CD14-positive monocyte (primary cell): Measurements from ENCODE around the gene TNFSF9. TPM values are rescaled to one million over a fixed set of nuclear protein-coding genes. Genes with fewer than 3 reads are reported as not detected.

ENCODE experiments used
- DNase-seq, 3 donors: peaks; one replicate each; pipeline ENCODE4 v3.0.0-alpha.2; 2011 to 2022
- H2AFZ ChIP-seq: 2 replicates; pipeline ENCODE4 v1.6.0; 2012; ENCODE audit warnings: mild to moderate bottlenecking, low read depth, low read length, inconsistent platforms; ENCODE audit not compliant: insufficient read depth, poor library complexity, severe bottlenecking
- H3K27ac ChIP-seq, 2 donors: 1 replicate in 1 of 2; 2 replicates in 1 of 2; pipeline ENCODE4 v1.5.1; 2012 to 2013; ENCODE audit warnings: low read length in 2 of 2, control low read depth in 1 of 2, inconsistent platforms in 1 of 2, low read depth in 1 of 2, mild to moderate bottlenecking in 1 of 2
- H3K27me3 ChIP-seq, 2 donors: one replicate each; pipeline versions ENCODE4 v1.6.0 to v1.6.1; 2011 to 2013; ENCODE audit warnings: low read length in 2 of 2; ENCODE audit not compliant: control insufficient read depth in 2 of 2, insufficient read depth in 2 of 2
- H3K36me3 ChIP-seq, 2 donors: replicated peaks in 1 of 2; 1 replicate in 1 of 2; 2 replicates in 1 of 2; pipeline versions ENCODE4 v1.5.1 to v1.6.1; 2012 to 2013; ENCODE audit warnings: low read length in 2 of 2, control low read depth in 1 of 2, inconsistent platforms in 1 of 2, mild to moderate bottlenecking in 1 of 2; ENCODE audit not compliant: insufficient read depth in 2 of 2, control insufficient read depth in 1 of 2
- H3K4me1 ChIP-seq, 2 donors: 1 replicate in 1 of 2; 2 replicates in 1 of 2; pipeline versions ENCODE4 v1.5.1 to v1.6.1; 2012 to 2013; ENCODE audit warnings: low read length in 2 of 2, control low read depth in 1 of 2, inconsistent platforms in 1 of 2, mild to moderate bottlenecking in 1 of 2, moderate library complexity in 1 of 2; ENCODE audit not compliant: insufficient read depth in 2 of 2, control insufficient read depth in 1 of 2
- H3K4me2 ChIP-seq: replicated peaks from 2 replicates; pipeline ENCODE3; 2012; ENCODE audit warnings: low read length, moderate library complexity, mild to moderate bottlenecking; ENCODE audit not compliant: poor library complexity, severe bottlenecking; ENCODE audit errors: extremely low read depth
- H3K4me3 ChIP-seq, 3 experiments: fragments of 200-600 bp in 1 of 3; sonication (generic) in 1 of 3; replicated peaks in 1 of 3; 1 replicate in 2 of 3; 2 replicates in 1 of 3; pipeline ENCODE4 v1.5.1; 2011 to 2013; ENCODE audit warnings: low read length in 3 of 3, mild to moderate bottlenecking in 3 of 3, control low read depth in 2 of 3, low read depth in 2 of 3, inconsistent platforms in 1 of 3, moderate library complexity in 1 of 3
- H3K79me2 ChIP-seq: 2 replicates; pipeline ENCODE4 v1.6.0; 2012; ENCODE audit warnings: mild to moderate bottlenecking, control low read depth, inconsistent platforms, low read length, moderate library complexity; ENCODE audit not compliant: insufficient read depth
- H3K9ac ChIP-seq: 2 replicates; pipeline ENCODE4 v1.6.0; 2017; ENCODE audit warnings: low read length, mild to moderate bottlenecking; ENCODE audit not compliant: insufficient read depth, poor library complexity, severe bottlenecking
- H3K9me3 ChIP-seq, 2 donors: replicated peaks in 1 of 2; 1 replicate in 1 of 2; 2 replicates in 1 of 2; pipeline versions ENCODE4 v1.5.1 to v1.6.1; 2012 to 2013; ENCODE audit warnings: low read length in 2 of 2, control low read depth in 1 of 2; ENCODE audit not compliant: control insufficient read depth in 1 of 2, insufficient read depth in 1 of 2
- H4K20me1 ChIP-seq: 2 replicates; pipeline ENCODE4 v1.6.0; 2012; ENCODE audit warnings: mild to moderate bottlenecking, low read length, control low read depth, moderate library complexity; ENCODE audit not compliant: insufficient read depth
- H3K27ac Mint-ChIP-seq, 7 donors: one replicate each; pipeline ENCODE4 v1.8.0; 2020; ENCODE audit warnings: mild to moderate bottlenecking in 7 of 7, mixed read lengths in 7 of 7, moderate library complexity in 6 of 7, inconsistent platforms in 2 of 7
- H3K27me3 Mint-ChIP-seq, 3 donors: one replicate each; pipeline ENCODE4 v1.8.0; 2021 to 2022; ENCODE audit warnings: low read depth in 3 of 3, mild to moderate bottlenecking in 3 of 3, mixed read lengths in 3 of 3, moderate library complexity in 3 of 3, inconsistent platforms in 1 of 3
- H3K36me3 Mint-ChIP-seq, 2 donors: one replicate each; pipeline ENCODE4 v1.8.0; 2020; ENCODE audit warnings: mixed read lengths in 2 of 2, inconsistent platforms in 1 of 2, mild to moderate bottlenecking in 1 of 2
- H3K4me1 Mint-ChIP-seq: one replicate; pipeline ENCODE4 v1.8.0; 2020; ENCODE audit warnings: mild to moderate bottlenecking, mixed read lengths
- H3K4me3 Mint-ChIP-seq, 2 donors: one replicate each; pipeline ENCODE4 v1.8.0; 2020; ENCODE audit warnings: mild to moderate bottlenecking in 2 of 2, mixed read lengths in 2 of 2, moderate library complexity in 1 of 2
- H3K9me3 Mint-ChIP-seq, 7 donors: one replicate each; pipeline ENCODE4 v1.8.0; 2020 to 2022; ENCODE audit warnings: mixed read lengths in 7 of 7, mild to moderate bottlenecking in 6 of 7, moderate library complexity in 6 of 7, inconsistent platforms in 2 of 7
- WGBS: methylation state at CpG from one replicate; pipeline ENCODE4 v1.1.5; 2013; ENCODE audit warnings: missing lambda C conversion rate; ENCODE audit not compliant: insufficient coverage; 5-methylcytosine and 5-hydroxymethylcytosine counted together
- intact Hi-C, 2 donors: fragments of 100-400 bp; cut with micrococcal nuclease; formaldehyde crosslinking; loops; one replicate each; pipeline versions ENCODE4 v1.15.0 to v1.15.1; 2023
- polyA plus RNA-seq, 3 donors: library from polyadenylated mRNA; depleted of rRNA in 1 of 3; unstranded in 2 of 3; stranded (reverse) in 1 of 3; fragments of 300-500 nt in 2 of 3; fragments of >200 nt in 1 of 3; fragmentation: Illumina TruSeq in 2 of 3; gene quantifications; 1 replicate in 2 of 3; 2 replicates in 1 of 3; pipeline ENCODE4 v1.2.3, GENCODE V29; 2012 to 2021
- TF ChIP-seq, protein P1 (sequence below): fragments of 200-600 bp; IDR thresholded peaks from one replicate; pipeline ENCODE4 v1.8.0; 2022; ENCODE audit warnings: antibody characterized with exemption, mild to moderate bottlenecking

TNFSF9 gene
- polyA plus RNA-seq, 3 donors, result 3.7 to 4.9 (median 4.3) TPM

DNA sequence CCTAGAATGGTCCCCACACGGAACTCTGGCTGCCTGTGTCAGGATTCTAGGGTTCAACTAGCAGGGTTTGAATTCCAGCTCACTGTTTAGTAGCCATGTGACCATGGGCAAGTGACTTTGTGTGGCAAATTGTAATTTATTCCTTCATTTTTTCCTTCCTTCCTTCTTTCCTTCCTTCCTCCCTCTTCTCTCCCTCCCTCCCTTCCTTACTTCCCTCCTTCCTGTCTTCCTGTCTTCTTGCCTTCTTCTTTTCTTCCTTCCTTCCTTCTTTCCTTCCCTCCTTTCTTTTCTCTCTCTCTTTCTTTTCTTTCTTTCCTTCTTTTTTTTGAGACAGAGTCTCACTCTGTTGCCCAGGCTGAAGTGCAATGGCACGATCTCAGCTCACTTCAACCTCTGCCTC is 40.7 kb upstream of the TNFSF9 start:
- Histone ChIP-seq H3K79me2 (no peaks in the 10 kb centered on the region), H3K27ac (no peak overlapping the region), H4K20me1 (no peaks in the 10 kb centered on the region), H3K27me3 (no peaks in the 10 kb centered on the region), H3K9ac (no peak overlapping the region), H3K4me3 (no peak overlapping the region), H3K9me3 (peaks cover 10 to 11% of the 10 kb centered on the region in 2 donors), H3K4me1 (no peaks in the 10 kb centered on the region), H3K36me3 (no peaks in the 10 kb centered on the region), H2AFZ (no peak overlapping the region), H3K4me2 (no peak overlapping the region)
- H3K9me3 Mint-ChIP-seq, result peaks cover 9 to 17% (median 10%) of the 10 kb centered on the region in 7 donors
- intact Hi-C loops, result no loop called here
- no peak for DNase-seq
- WGBS, result 25% methylated on average over 1 of the region's 2 CpGs
- TF ChIP-seq, protein P1, sequence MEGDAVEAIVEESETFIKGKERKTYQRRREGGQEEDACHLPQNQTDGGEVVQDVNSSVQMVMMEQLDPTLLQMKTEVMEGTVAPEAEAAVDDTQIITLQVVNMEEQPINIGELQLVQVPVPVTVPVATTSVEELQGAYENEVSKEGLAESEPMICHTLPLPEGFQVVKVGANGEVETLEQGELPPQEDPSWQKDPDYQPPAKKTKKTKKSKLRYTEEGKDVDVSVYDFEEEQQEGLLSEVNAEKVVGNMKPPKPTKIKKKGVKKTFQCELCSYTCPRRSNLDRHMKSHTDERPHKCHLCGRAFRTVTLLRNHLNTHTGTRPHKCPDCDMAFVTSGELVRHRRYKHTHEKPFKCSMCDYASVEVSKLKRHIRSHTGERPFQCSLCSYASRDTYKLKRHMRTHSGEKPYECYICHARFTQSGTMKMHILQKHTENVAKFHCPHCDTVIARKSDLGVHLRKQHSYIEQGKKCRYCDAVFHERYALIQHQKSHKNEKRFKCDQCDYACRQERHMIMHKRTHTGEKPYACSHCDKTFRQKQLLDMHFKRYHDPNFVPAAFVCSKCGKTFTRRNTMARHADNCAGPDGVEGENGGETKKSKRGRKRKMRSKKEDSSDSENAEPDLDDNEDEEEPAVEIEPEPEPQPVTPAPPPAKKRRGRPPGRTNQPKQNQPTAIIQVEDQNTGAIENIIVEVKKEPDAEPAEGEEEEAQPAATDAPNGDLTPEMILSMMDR, result no peak
- H3K27me3 Mint-ChIP-seq, result peaks cover 4 to 9% (median 9%) of the 10 kb centered on the region in 3 donors
- peaks cover 0 to 3% of the 10 kb centered on the region in 2 donors for H3K36me3 Mint-ChIP-seq
- peak overlapping the region in 1 of 7 donors; percentile 40 for H3K27ac Mint-ChIP-seq
- no peak overlapping the region for H3K4me3 Mint-ChIP-seq
- H3K4me1 Mint-ChIP-seq, result peaks cover 8% of the 10 kb centered on the region

- Histone ChIP-seq H3K4me1 (no peaks in the 10 kb centered on the region), H3K9me3 (peaks cover 10 to 11% of the 10 kb centered on the region in 2 donors), H3K36me3 (no peaks in the 10 kb centered on the region), H2AFZ (no peak overlapping the region), H3K4me3 (no peak overlapping the region), H3K9ac (no peak overlapping the region), H3K79me2 (no peaks in the 10 kb centered on the region), H3K27me3 (no peaks in the 10 kb centered on the region), H3K4me2 (no peak overlapping the region), H4K20me1 (no peaks in the 10 kb centered on the region), H3K27ac (no peak overlapping the region)
- Mint-ChIP-seq H3K4me3 (no peak overlapping the region), H3K9me3 (peaks cover 9 to 17% (median 10%) of the 10 kb centered on the region in 7 donors), H3K27ac (peak overlapping the region in 1 of 7 donors; percentile 35), H3K4me1 (peaks cover 8% of the 10 kb centered on the region), H3K36me3 (peaks cover 0 to 3% of the 10 kb centered on the region in 2 donors), H3K27me3 (peaks cover 1 to 10% (median 9%) of the 10 kb centered on the region in 3 donors)
- DNase-seq, result no peak
- TF ChIP-seq, protein P1, result no peak
- WGBS, result no CpG with 5 or more reads among the region's 4 CpGs
- intact Hi-C loops, result no loop called here
Measured at GRCh38 chr19:6491802-6492592, 38.8 kb upstream of the TNFSF9 start.
